ENCODE data around the gene XRN2. TPM values are rescaled to one million over a fixed set of nuclear protein-coding genes. Genes with fewer than 3 reads are reported as not detected.

Gene XRN2
- total RNA-seq, 1 donor from 2014 or later = 239 TPM

GRCh38 chr20:21387528-21387927 lies 84.4 kb downstream of the XRN2 start:
- Histone ChIP-seq H3K4me3 (no peak overlapping the region), H3K27ac (no peak overlapping the region), H3K27me3 (peaks cover 39% of the 10 kb centered on the region), H2AFZ (replicated peaks) (no peak overlapping the region), H3K36me3 (peaks cover 8% of the 10 kb centered on the region), H4K20me1 (ENCODE audit: low read depth) (peaks cover 50% of the 10 kb centered on the region), H3K9ac (no peak overlapping the region), H3K79me2 (ENCODE audit: low read depth) (no peaks in the 10 kb centered on the region), H3F3A (ENCODE audit: low read depth) (peaks cover 35% of the 10 kb centered on the region), H3K4me1 (peaks cover 36% of the 10 kb centered on the region), H3K4me2 (no peak overlapping the region), H3K9me3 (ENCODE audit: low read depth) (no peaks in the 10 kb centered on the region)
- Mint-ChIP-seq H3K9me3 (no peaks in the 10 kb centered on the region), H3K4me3 (no peak overlapping the region), H3K27me3 (ENCODE audit: insufficient read depth, low read depth) (peaks cover 20% of the 10 kb centered on the region), H3K4me1 (peaks cover 10% of the 10 kb centered on the region), H3K36me3 (peaks cover 20% of the 10 kb centered on the region), H3K27ac (no peak overlapping the region)
- DNase-seq (ENCODE audit: low spot score) = no peak
- TF ChIP-seq EZH2phosphoT487 (IDR thresholded peaks at IDR 0.05) (no peak), EZH2 (IDR thresholded peaks at IDR 0.05) (no peak)
- TF ChIP-seq, protein P1, sequence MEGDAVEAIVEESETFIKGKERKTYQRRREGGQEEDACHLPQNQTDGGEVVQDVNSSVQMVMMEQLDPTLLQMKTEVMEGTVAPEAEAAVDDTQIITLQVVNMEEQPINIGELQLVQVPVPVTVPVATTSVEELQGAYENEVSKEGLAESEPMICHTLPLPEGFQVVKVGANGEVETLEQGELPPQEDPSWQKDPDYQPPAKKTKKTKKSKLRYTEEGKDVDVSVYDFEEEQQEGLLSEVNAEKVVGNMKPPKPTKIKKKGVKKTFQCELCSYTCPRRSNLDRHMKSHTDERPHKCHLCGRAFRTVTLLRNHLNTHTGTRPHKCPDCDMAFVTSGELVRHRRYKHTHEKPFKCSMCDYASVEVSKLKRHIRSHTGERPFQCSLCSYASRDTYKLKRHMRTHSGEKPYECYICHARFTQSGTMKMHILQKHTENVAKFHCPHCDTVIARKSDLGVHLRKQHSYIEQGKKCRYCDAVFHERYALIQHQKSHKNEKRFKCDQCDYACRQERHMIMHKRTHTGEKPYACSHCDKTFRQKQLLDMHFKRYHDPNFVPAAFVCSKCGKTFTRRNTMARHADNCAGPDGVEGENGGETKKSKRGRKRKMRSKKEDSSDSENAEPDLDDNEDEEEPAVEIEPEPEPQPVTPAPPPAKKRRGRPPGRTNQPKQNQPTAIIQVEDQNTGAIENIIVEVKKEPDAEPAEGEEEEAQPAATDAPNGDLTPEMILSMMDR (IDR thresholded peaks at IDR 0.05) = no peak

DNA sequence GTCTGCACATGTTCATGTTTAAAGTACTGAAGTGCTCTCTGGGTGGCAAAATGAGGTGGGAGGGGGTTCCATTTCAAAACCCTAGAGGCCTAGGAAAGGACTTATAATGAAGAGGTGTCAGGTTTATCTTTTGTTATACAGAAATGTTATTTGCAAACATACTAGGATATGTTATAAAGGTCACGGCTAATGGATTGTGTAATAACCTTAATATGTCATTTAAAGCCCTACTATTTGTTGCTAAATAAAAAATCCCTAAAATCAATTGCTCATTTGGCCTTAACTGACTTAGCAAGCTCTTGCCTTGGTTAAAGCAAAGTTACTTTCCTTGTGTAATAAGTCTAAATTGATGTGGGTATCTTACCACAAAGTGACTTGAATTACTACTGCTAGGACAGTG lies 85.4 kb downstream of the XRN2 start:
- Histone ChIP-seq H3K4me1 (peaks cover 26% of the 10 kb centered on the region), H3K9me3 (ENCODE audit: low read depth) (no peaks in the 10 kb centered on the region), H3K4me2 (no peak overlapping the region), H3K36me3 (no peaks in the 10 kb centered on the region), H3K27ac (no peak overlapping the region), H3F3A (ENCODE audit: low read depth) (peaks cover 41% of the 10 kb centered on the region), H4K20me1 (ENCODE audit: low read depth) (peaks cover 56% of the 10 kb centered on the region), H2AFZ (replicated peaks) (no peak overlapping the region), H3K9ac (no peak overlapping the region), H3K27me3 (peaks cover 49% of the 10 kb centered on the region), H3K79me2 (ENCODE audit: low read depth) (no peaks in the 10 kb centered on the region), H3K4me3 (no peak overlapping the region)
- peaks cover 30% of the 10 kb centered on the region for H3K27me3 Mint-ChIP-seq (ENCODE audit: insufficient read depth, low read depth)
- no peak overlapping the region for H3K4me3 Mint-ChIP-seq
- H3K27ac Mint-ChIP-seq = no peak overlapping the region
- peaks cover 10% of the 10 kb centered on the region for H3K4me1 Mint-ChIP-seq
- peaks cover 20% of the 10 kb centered on the region for H3K36me3 Mint-ChIP-seq
- DNase-seq (ENCODE audit: low spot score) = no peak
- no peaks in the 10 kb centered on the region for H3K9me3 Mint-ChIP-seq
- TF ChIP-seq, protein P1 (IDR thresholded peaks at IDR 0.05) = no peak
- TF ChIP-seq EZH2 (IDR thresholded peaks at IDR 0.05) (no peak), EZH2phosphoT487 (IDR thresholded peaks at IDR 0.05) (no peak)

GRCh38 chr20:21389368-21389767 lies 86.2 kb downstream of the XRN2 start:
- peaks cover 44% of the 10 kb centered on the region for H3F3A ChIP-seq (ENCODE audit: low read depth)
- Mint-ChIP-seq H3K4me1 (peaks cover 10% of the 10 kb centered on the region), H3K27ac (no peak overlapping the region), H3K36me3 (peaks cover 18% of the 10 kb centered on the region), H3K27me3 (ENCODE audit: insufficient read depth, low read depth) (peaks cover 38% of the 10 kb centered on the region), H3K4me3 (no peak overlapping the region), H3K9me3 (no peaks in the 10 kb centered on the region)
- no peak overlapping the region for H3K4me2 ChIP-seq
- H4K20me1 ChIP-seq (ENCODE audit: low read depth) = peaks cover 59% of the 10 kb centered on the region
- H3K36me3 ChIP-seq = no peaks in the 10 kb centered on the region
- no peak overlapping the region for H2AFZ ChIP-seq (replicated peaks)
- peaks cover 20% of the 10 kb centered on the region for H3K4me1 ChIP-seq
- no peak overlapping the region for H3K27ac ChIP-seq
- no peak overlapping the region for H3K9ac ChIP-seq
- peaks cover 57% of the 10 kb centered on the region for H3K27me3 ChIP-seq
- no peaks in the 10 kb centered on the region for H3K9me3 ChIP-seq (ENCODE audit: low read depth)
- no peak for TF ChIP-seq EZH2phosphoT487 (IDR thresholded peaks at IDR 0.05)
- TF ChIP-seq EZH2 (IDR thresholded peaks at IDR 0.05) = no peak
- TF ChIP-seq, protein P1 (IDR thresholded peaks at IDR 0.05) = no peak
- no peak for DNase-seq (ENCODE audit: low spot score)
- no peak overlapping the region for H3K4me3 ChIP-seq
- H3K79me2 ChIP-seq (ENCODE audit: low read depth) = no peaks in the 10 kb centered on the region
